Neuronal stem cell (in vitro differentiated cells): ENCODE measurements around the gene KLRC2.
"Not testable (repeated sequence)": the region's sequence is repeated elsewhere in the genome, so short reads cannot be mapped to it uniquely, and the experiment has no call there.

ENCODE experiments used
- DNase-seq: peaks from one replicate; pipeline ENCODE4 v3.0.0-alpha.2; 2013; ENCODE audit warnings: low spot score
- H2AFZ ChIP-seq: one replicate; pipeline ENCODE4 v1.6.1; 2013; ENCODE audit warnings: mild to moderate bottlenecking, low read length, inconsistent platforms
- H2AK5ac ChIP-seq: 2 replicates; pipeline ENCODE4 v1.6.1; 2013; ENCODE audit warnings: low read depth, mild to moderate bottlenecking, inconsistent platforms, low read length, moderate library complexity, mixed read lengths
- H2BK120ac ChIP-seq: 2 replicates; pipeline ENCODE4 v1.6.1; 2013; ENCODE audit warnings: low read depth, mild to moderate bottlenecking, inconsistent platforms, low read length, moderate library complexity, mixed read lengths
- H2BK12ac ChIP-seq: one replicate; pipeline ENCODE4 v1.6.1; 2013; ENCODE audit warnings: low read length, inconsistent platforms
- H2BK15ac ChIP-seq: 2 replicates; pipeline ENCODE4 v1.6.1; 2013; ENCODE audit warnings: mild to moderate bottlenecking, low read length, inconsistent platforms, mixed read lengths
- H2BK5ac ChIP-seq: one replicate; pipeline ENCODE4 v1.6.1; 2013; ENCODE audit warnings: inconsistent platforms, mild to moderate bottlenecking, low read length, moderate library complexity
- H3K14ac ChIP-seq: one replicate; pipeline ENCODE4 v1.6.1; 2013; ENCODE audit warnings: low read length, inconsistent platforms
- H3K18ac ChIP-seq: 2 replicates; pipeline ENCODE4 v1.6.1; 2013; ENCODE audit warnings: low read length, inconsistent platforms
- H3K23ac ChIP-seq: 2 replicates; pipeline ENCODE4 v1.6.1; 2013; ENCODE audit warnings: low read depth, mild to moderate bottlenecking, mixed read lengths, low read length, inconsistent platforms; ENCODE audit not compliant: poor library complexity
- H3K27ac ChIP-seq: replicated peaks from 3 replicates; pipeline ENCODE4 v1.5.1; 2013; ENCODE audit warnings: low read length, inconsistent platforms
- H3K27me3 ChIP-seq, 3 experiments: 2 replicates each; pipeline ENCODE4 v1.6.1; 2013; ENCODE audit warnings: low read length in 3 of 3, mild to moderate bottlenecking in 2 of 3, inconsistent platforms in 1 of 3, low read depth in 1 of 3, mixed read lengths in 1 of 3, moderate library complexity in 1 of 3; ENCODE audit not compliant: control insufficient read depth in 3 of 3, insufficient read depth in 3 of 3
- H3K36me3 ChIP-seq, 2 donors: replicated peaks in 1 of 2; 2 replicates each; pipeline ENCODE4 v1.6.1; 2013; ENCODE audit warnings: low read length in 2 of 2; ENCODE audit not compliant: control insufficient read depth in 2 of 2, insufficient read depth in 2 of 2
- H3K4ac ChIP-seq: 2 replicates; pipeline ENCODE4 v1.6.1; 2013; ENCODE audit warnings: inconsistent platforms, mild to moderate bottlenecking, low read length, moderate library complexity
- H3K4me1 ChIP-seq, 2 donors: 1 replicate in 1 of 2; 2 replicates in 1 of 2; pipeline ENCODE4 v1.6.1; 2013; ENCODE audit warnings: low read length in 2 of 2, low read depth in 1 of 2; ENCODE audit not compliant: control insufficient read depth in 2 of 2, insufficient read depth in 1 of 2
- H3K4me2 ChIP-seq: one replicate; pipeline ENCODE4 v1.6.1; 2013; ENCODE audit warnings: mild to moderate bottlenecking, low read length, inconsistent platforms; ENCODE audit not compliant: insufficient read depth, poor library complexity, severe bottlenecking
- H3K4me3 ChIP-seq, 2 donors: 2 replicates each; pipeline ENCODE4 v1.5.1; 2013; ENCODE audit warnings: low read length in 2 of 2, mild to moderate bottlenecking in 2 of 2, inconsistent platforms in 1 of 2, moderate library complexity in 1 of 2
- H3K79me1 ChIP-seq: one replicate; pipeline ENCODE4 v1.6.1; 2013; ENCODE audit warnings: low read depth, mild to moderate bottlenecking, inconsistent platforms, low read length, moderate library complexity
- H3K9ac ChIP-seq: one replicate; pipeline ENCODE4 v1.6.1; 2013; ENCODE audit warnings: mild to moderate bottlenecking, low read depth, low read length, inconsistent platforms; ENCODE audit not compliant: poor library complexity
- H3K9me3 ChIP-seq, 2 donors: replicated peaks in 1 of 2; 2 replicates each; pipeline versions ENCODE3 to v1.6.1; 2013; ENCODE audit warnings: low read length in 2 of 2, mild to moderate bottlenecking in 2 of 2, inconsistent platforms in 1 of 2, low read depth in 1 of 2, mixed read lengths in 1 of 2, moderate library complexity in 1 of 2; ENCODE audit not compliant: control insufficient read depth in 2 of 2, insufficient read depth in 1 of 2
- H4K8ac ChIP-seq: one replicate; pipeline ENCODE4 v1.6.1; 2013; ENCODE audit warnings: low read depth, mild to moderate bottlenecking, inconsistent platforms, low read length, moderate library complexity
- H4K91ac ChIP-seq: one replicate; pipeline ENCODE4 v1.6.1; 2013; ENCODE audit warnings: low read length, low read depth, mild to moderate bottlenecking, inconsistent platforms; ENCODE audit not compliant: poor library complexity
- WGBS, 2 donors: extraction: QIAGEN DNeasy Blood & Tissue Kit; methylation state at CpG; one replicate each; pipeline ENCODE4 v1.1.7; 2013; ENCODE audit warnings: missing lambda C conversion rate in 2 of 2, mixed read lengths in 1 of 2; ENCODE audit not compliant: insufficient read length in 2 of 2, insufficient replicate concordance in 1 of 2; ENCODE audit errors: extremely low coverage in 2 of 2; 5-methylcytosine and 5-hydroxymethylcytosine counted together

KLRC2 gene

DNA sequence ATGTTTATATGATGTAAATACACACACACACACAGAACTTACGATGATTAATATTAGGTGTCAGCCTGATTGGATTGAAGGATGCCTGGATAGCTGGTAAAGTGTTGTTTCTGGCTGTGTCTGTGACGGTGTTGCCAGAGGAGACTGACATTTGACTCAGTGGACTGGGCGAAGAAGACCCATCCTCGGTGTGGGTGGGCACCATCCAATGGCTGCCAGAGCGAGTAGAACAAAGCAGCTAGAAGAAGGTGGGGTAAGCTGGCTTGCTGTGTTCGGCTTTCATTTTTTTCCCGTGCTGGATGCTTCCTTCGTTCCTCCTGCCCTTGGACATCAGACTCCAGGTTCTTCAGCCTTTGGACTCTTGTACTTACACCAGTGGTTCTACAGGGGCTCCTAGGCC, 5.3 kb upstream of the KLRC2 start:
- not testable (repeated sequence) for H3K9ac ChIP-seq, H2BK5ac ChIP-seq, H3K79me1 ChIP-seq, H3K14ac ChIP-seq, H3K23ac ChIP-seq, H3K9me3 ChIP-seq, H2BK15ac ChIP-seq, H2BK12ac ChIP-seq, DNase-seq, H3K18ac ChIP-seq, H2BK120ac ChIP-seq, H2AK5ac ChIP-seq, H3K27ac ChIP-seq, H3K36me3 ChIP-seq, H3K27me3 ChIP-seq, H3K4ac ChIP-seq, H3K4me3 ChIP-seq, H3K4me2 ChIP-seq, H3K4me1 ChIP-seq, H2AFZ ChIP-seq, H4K8ac ChIP-seq, H4K91ac ChIP-seq
- WGBS, 2 donors, result no CpG with 5 or more reads among the region's 8 CpGs

DNA sequence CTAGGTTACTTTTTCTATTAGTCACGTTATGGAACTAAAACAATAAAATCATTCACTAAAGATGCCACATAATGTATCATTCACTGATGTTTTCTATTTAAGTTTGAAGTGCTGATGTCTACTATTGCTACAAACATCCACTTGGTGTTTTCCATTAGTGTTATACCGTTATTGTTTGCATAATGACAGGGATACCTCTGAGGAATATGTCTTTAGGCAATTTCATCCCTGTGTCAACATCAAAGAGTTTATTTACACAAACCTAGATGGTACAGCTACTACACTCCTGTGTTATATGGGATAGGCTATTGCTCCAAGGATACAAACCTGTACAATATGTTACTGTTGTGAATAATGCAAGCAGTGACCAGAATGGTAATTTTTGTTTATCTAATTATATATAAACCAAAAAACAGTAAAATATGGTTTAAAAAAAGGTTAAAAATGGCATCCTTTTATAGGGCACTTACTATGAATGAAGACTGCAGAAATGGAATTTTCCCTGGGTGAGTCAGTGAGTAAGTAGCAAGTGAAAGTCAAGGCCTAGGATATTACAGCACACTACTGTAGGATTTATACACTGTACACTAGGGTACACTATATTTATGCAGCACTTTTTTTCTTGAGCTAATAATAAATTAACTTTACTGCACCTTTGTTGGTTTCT, 3.9 kb upstream of the KLRC2 start:
- not testable (repeated sequence) for H3K18ac ChIP-seq, H3K4me2 ChIP-seq, H3K4ac ChIP-seq, H3K4me3 ChIP-seq, H3K23ac ChIP-seq, H3K14ac ChIP-seq, H4K91ac ChIP-seq, H3K4me1 ChIP-seq, H2BK5ac ChIP-seq, H3K79me1 ChIP-seq, H3K27ac ChIP-seq, H3K9me3 ChIP-seq, H2BK120ac ChIP-seq, H3K27me3 ChIP-seq, H3K36me3 ChIP-seq, H2BK15ac ChIP-seq, H2AK5ac ChIP-seq, H4K8ac ChIP-seq, H3K9ac ChIP-seq, H2BK12ac ChIP-seq, DNase-seq, H2AFZ ChIP-seq
- no CpG with 5 or more reads among the region's 2 CpGs for WGBS, 2 donors

DNA sequence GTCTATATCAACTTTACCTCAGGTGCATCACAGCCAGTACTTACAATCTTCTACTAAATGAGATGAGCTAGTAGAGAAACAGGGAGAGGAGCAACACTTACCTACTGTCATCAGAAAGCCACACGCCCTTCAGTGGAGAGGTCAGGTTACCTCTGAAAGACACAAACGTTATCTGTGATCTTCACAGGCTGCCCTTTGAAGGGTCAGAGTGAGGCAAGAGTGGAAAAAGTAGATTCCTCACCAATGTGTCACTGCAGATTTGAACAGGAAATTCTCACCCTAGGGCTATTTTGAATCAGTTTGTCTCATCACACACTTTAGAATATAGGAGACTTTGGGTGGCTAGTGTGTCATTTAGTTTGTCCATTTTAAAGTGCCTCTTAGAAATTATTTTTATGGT, 1.8 kb upstream of the KLRC2 start:
- not testable (repeated sequence) for H3K4ac ChIP-seq, H3K23ac ChIP-seq, H3K4me2 ChIP-seq, H3K4me3 ChIP-seq, H2BK120ac ChIP-seq, H2BK5ac ChIP-seq, H2AFZ ChIP-seq, H3K36me3 ChIP-seq, H2BK12ac ChIP-seq, H3K18ac ChIP-seq, H3K4me1 ChIP-seq, H3K79me1 ChIP-seq, DNase-seq, H2AK5ac ChIP-seq, H3K27ac ChIP-seq, H3K27me3 ChIP-seq, H4K91ac ChIP-seq, H4K8ac ChIP-seq, H3K14ac ChIP-seq, H3K9me3 ChIP-seq, H3K9ac ChIP-seq, H2BK15ac ChIP-seq
- no CpG with 5 or more reads among the region's 2 CpGs for WGBS, 2 donors

DNA sequence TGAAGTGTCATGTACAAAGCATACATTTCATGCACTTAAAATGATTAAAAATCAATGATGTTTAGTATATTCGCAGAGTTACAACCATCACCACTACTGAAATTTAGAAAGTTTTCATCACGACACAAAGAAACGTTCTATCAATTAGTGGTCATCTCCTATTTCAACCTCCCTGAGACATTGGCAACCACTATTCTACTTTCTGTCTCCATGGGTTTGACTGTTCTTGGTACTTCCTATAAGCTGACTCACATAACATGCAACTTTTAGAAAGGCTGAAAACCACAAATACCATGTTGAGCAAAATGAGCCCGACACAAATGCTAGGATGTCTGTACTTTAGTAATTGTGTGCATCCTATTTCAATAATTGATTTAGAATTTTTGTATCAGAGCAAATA, 5.2 kb downstream of the KLRC2 start:
- H3K9ac ChIP-seq, H2AK5ac ChIP-seq, H3K27ac ChIP-seq, H3K9me3 ChIP-seq, H4K8ac ChIP-seq, H3K27me3 ChIP-seq, H4K91ac ChIP-seq, H2BK12ac ChIP-seq, H3K23ac ChIP-seq, H3K18ac ChIP-seq, DNase-seq, H3K4me1 ChIP-seq, H3K4me3 ChIP-seq, H3K14ac ChIP-seq, H3K4ac ChIP-seq, H3K4me2 ChIP-seq, H3K36me3 ChIP-seq, H2BK120ac ChIP-seq, H2BK15ac ChIP-seq, H2AFZ ChIP-seq, H2BK5ac ChIP-seq, H3K79me1 ChIP-seq: not testable (repeated sequence)
- no CpG with 5 or more reads among the region's 4 CpGs for WGBS, 2 donors
